Right atrium auricular region (tissue), 2 donors: Measurements from ENCODE around the gene KRT86. TPM values are rescaled to one million over a fixed set of nuclear protein-coding genes. Genes with fewer than 3 reads are reported as not detected.
"Not testable (repeated sequence)": the region's sequence is repeated elsewhere in the genome, so short reads cannot be mapped to it uniquely, and the experiment has no call there.

Experiments used
- DNase-seq: peaks from one replicate; pipeline ENCODE4 v3.0.0-alpha.2; 2019; ENCODE audit warnings: low spot score
- H3K27ac ChIP-seq, 2 donors: fragments of 200-600 bp; sonication (generic); 1 replicate in 1 of 2; 2 replicates in 1 of 2; pipeline ENCODE4 v1.5.1; 2016 to 2019
- H3K27me3 ChIP-seq, 2 donors: fragments of 200-600 bp; sonication (generic); one replicate each; pipeline versions ENCODE4 v1.5.1 to v1.6.0; 2017 to 2019
- H3K36me3 ChIP-seq: fragments of 200-600 bp; sonication (generic); one replicate; pipeline ENCODE4 v1.5.1; 2016
- H3K4me1 ChIP-seq, 2 donors: fragments of 200-600 bp; sonication (generic); one replicate each; pipeline versions ENCODE4 v1.5.1 to v1.6.0; 2017 to 2019
- H3K4me3 ChIP-seq, 2 donors: fragments of 200-600 bp; sonication (generic); 1 replicate in 1 of 2; 2 replicates in 1 of 2; pipeline ENCODE4 v1.5.1; 2017 to 2019; ENCODE audit warnings: mild to moderate bottlenecking in 1 of 2, moderate library complexity in 1 of 2
- H3K9me3 ChIP-seq, 2 donors: fragments of 200-600 bp; sonication (generic); one replicate each; pipeline ENCODE4 v1.5.1; 2019
- total RNA-seq, 2 donors: library from RNA; depleted of rRNA; stranded (reverse); fragments of >200 nt; gene quantifications; one replicate each; pipeline ENCODE4 v1.1.0, GENCODE V29; 2016
- TF ChIP-seq, protein P1 (sequence below), 2 donors: fragments of 200-600 bp; sonication (generic); IDR thresholded peaks; one replicate each; pipeline ENCODE4 v1.5.1; 2019; ENCODE audit warnings: antibody characterized with exemption in 2 of 2

The KRT86 gene
- total RNA-seq, 2 donors from 2014 or later, result not detected

DNA sequence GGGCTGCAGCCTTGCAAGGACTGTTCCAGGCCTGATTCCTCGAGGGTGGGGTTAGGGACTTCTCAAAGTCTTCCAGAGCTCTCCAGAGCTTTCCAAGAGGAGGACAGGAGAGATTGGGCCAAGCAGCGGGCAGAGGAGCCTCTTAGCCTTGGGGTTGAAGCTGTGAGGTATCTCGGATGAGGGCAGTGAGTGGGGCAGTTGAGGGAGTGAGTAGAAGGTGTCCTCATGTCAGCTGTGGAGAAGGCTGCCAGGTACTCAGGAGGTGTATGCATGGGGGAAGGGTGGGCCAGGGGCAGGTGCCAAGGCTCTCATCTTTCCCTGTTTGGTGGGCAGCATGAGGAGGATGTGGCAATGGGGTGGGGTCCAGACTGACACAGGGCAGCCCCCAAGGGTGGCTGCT is 39.0 kb downstream of the KRT86 start:
- no peaks in the 10 kb centered on the region for H3K27me3 ChIP-seq
- H3K36me3 ChIP-seq, result no peaks in the 10 kb centered on the region
- no peak overlapping the region for H3K4me3 ChIP-seq
- DNase-seq, result no peak
- TF ChIP-seq, protein P1, sequence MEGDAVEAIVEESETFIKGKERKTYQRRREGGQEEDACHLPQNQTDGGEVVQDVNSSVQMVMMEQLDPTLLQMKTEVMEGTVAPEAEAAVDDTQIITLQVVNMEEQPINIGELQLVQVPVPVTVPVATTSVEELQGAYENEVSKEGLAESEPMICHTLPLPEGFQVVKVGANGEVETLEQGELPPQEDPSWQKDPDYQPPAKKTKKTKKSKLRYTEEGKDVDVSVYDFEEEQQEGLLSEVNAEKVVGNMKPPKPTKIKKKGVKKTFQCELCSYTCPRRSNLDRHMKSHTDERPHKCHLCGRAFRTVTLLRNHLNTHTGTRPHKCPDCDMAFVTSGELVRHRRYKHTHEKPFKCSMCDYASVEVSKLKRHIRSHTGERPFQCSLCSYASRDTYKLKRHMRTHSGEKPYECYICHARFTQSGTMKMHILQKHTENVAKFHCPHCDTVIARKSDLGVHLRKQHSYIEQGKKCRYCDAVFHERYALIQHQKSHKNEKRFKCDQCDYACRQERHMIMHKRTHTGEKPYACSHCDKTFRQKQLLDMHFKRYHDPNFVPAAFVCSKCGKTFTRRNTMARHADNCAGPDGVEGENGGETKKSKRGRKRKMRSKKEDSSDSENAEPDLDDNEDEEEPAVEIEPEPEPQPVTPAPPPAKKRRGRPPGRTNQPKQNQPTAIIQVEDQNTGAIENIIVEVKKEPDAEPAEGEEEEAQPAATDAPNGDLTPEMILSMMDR (IDR thresholded peaks at IDR 0.05), result no peak
- no peaks in the 10 kb centered on the region for H3K9me3 ChIP-seq
- H3K27ac ChIP-seq, result no peak overlapping the region
- peaks cover 0 to 17% of the 10 kb centered on the region in 2 donors for H3K4me1 ChIP-seq

DNA sequence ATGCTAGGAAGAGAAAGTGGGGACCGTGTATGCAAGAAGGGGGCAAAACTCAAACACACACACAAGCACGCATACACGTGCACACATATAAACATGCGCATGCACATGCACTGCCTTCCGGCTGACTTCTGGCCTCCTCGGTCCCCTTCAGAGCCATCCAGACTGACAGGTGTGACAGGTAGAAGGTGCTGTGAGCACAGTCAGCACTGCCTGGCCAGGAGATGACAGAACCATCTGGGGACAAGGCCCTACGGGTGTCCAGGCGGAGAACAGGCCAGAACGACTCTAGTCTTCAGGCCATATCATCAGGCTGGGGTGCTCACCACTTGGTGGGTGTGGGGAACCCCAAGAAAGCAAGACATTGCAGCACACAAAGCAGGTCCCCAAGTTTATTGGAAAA is 39.5 kb downstream of the KRT86 start:
- TF ChIP-seq, protein P1 (IDR thresholded peaks at IDR 0.05), result no peak
- H3K4me1 ChIP-seq, result peaks cover 0 to 12% of the 10 kb centered on the region in 2 donors
- no peak for DNase-seq
- H3K9me3 ChIP-seq, result no peaks in the 10 kb centered on the region
- no peak overlapping the region for H3K27ac ChIP-seq
- H3K36me3 ChIP-seq, result no peaks in the 10 kb centered on the region
- no peaks in the 10 kb centered on the region for H3K27me3 ChIP-seq
- H3K4me3 ChIP-seq, result no peak overlapping the region

DNA sequence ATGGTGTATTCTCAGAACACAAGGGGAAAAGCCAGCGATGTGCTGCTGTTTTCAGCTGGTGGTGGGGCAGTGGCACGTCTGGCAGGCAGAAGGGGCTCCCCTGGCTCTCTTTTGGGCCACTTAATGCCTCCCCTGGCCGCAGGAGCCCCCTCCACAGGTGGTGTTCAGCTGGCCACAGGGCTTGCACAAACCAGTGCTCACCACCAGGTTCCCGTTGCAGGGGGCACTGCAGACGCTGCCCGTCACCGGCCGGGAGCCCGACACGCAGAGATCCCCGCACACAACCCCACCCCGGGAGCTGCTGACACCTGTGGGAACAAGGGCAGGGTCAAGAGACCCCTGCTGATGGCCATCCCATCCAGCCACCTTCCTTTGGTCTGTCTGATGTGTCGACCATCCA is 40.1 kb downstream of the KRT86 start:
- DNase-seq, result no peak
- H3K27me3 ChIP-seq, result no peaks in the 10 kb centered on the region
- H3K36me3 ChIP-seq, result no peaks in the 10 kb centered on the region
- peaks cover 0 to 11% of the 10 kb centered on the region in 2 donors for H3K4me1 ChIP-seq
- no peak overlapping the region for H3K4me3 ChIP-seq
- TF ChIP-seq, protein P1 (IDR thresholded peaks at IDR 0.05), result no peak
- H3K27ac ChIP-seq, result no peak overlapping the region
- H3K9me3 ChIP-seq, result no peaks in the 10 kb centered on the region

DNA sequence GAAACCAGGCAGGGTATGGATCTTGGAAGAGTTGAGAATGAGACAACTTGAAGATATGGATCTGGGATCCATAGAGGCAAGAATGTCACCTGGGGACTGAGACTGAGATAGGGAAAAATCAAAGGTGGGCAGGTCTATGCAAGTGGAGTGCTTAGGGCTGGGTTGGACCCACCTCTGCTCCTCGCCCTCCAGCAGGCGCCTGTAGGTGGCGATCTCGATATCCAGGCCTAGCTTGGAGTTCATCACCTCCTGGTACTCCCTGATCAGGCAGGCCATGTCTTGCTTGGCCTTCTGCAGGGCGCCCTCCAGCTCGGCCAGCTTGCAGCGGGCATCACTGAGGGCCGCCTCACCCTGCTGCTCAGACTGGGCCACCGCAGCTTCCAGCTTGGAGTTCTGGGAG is 41.3 kb downstream of the KRT86 start:
- not testable (repeated sequence) for H3K27ac ChIP-seq, H3K4me3 ChIP-seq, DNase-seq, H3K9me3 ChIP-seq, H3K4me1 ChIP-seq, H3K27me3 ChIP-seq, H3K36me3 ChIP-seq

DNA sequence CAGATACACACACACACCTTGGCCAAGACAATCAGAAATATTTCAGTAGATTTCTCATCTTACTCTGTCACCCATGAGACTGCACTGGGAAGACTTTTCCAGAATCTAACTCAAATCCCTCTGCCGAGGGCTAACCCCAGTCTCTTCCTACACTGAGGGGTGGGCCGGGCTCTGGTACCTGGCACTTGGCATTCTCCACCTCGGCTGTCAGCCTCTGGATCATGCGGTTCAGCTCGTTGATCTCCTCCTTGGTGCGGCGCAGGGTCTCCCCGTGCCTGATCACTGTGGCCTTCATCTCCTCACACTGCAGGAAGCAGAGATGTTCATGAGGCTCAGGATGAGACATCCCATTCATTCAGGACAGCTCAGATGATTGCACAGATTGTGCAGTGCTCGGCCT is 41.8 kb downstream of the KRT86 start:
- Histone ChIP-seq H3K9me3 (no peaks in the 10 kb centered on the region), H3K4me1 (peaks cover 0 to 3% of the 10 kb centered on the region in 2 donors), H3K27me3 (no peaks in the 10 kb centered on the region), H3K27ac (no peak overlapping the region), H3K36me3 (no peaks in the 10 kb centered on the region), H3K4me3 (no peak overlapping the region)
- DNase-seq, result no peak
- TF ChIP-seq, protein P1 (IDR thresholded peaks at IDR 0.05), result no peak

DNA sequence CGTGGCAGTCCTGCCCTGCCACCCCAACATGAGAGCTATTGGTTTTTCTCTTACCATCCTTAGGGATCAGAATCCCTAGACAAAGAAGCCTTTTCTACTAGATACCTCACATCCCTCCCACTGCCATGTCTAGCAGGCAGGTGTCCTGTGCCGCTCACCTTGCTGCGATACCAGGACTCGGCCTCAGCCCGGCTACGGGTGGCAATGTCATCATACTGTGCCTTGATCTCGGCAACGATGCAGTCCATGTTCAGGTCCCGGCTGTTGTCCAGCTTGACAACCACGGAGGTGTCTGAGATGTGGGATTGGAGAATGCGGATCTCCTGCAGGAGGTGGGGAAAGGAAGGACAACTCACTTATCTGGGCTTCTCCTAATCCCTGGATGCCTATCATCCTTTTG is 42.3 kb downstream of the KRT86 start:
- H3K27me3 ChIP-seq, result no peaks in the 10 kb centered on the region
- DNase-seq, result no peak
- no peak overlapping the region for H3K4me3 ChIP-seq
- H3K9me3 ChIP-seq, result no peaks in the 10 kb centered on the region
- no peaks in the 10 kb centered on the region for H3K36me3 ChIP-seq
- H3K27ac ChIP-seq, result no peak overlapping the region
- TF ChIP-seq, protein P1 (IDR thresholded peaks at IDR 0.05), result no peak
- H3K4me1 ChIP-seq, result no peaks in the 10 kb centered on the region
